Vagina (tissue), 2 donors: Measurements from ENCODE around the gene B4GALT7.
A peak's percentile ranks its signal among the peaks of the same experiment; 100 is the strongest.

Source experiments
- POLR2A ChIP-seq, 2 donors: fragments of 450-650 bp; IDR thresholded peaks; one replicate each; pipeline ENCODE4 v1.6.1; 2017; ENCODE audit warnings: antibody characterized with exemption in 2 of 2, mild to moderate bottlenecking in 2 of 2, moderate library complexity in 2 of 2
- POLR2AphosphoS5 ChIP-seq, 2 donors: sonication (generic); formaldehyde crosslinking; IDR thresholded peaks; one replicate each; pipeline ENCODE4 v1.9.0; 2017; ENCODE audit warnings: antibody characterized with exemption in 2 of 2, mild to moderate bottlenecking in 2 of 2, low read depth in 1 of 2; ENCODE audit not compliant: insufficient read depth in 1 of 2

GRCh38 chr5:177592010-177592834 is 7.7 kb upstream of the B4GALT7 start, which contains the start of gene TMED9:
- TF ChIP-seq POLR2A (IDR thresholded peaks at IDR 0.05) (peak in 1 of 2 donors; percentile 81), POLR2AphosphoS5 (IDR thresholded peaks at IDR 0.05; ENCODE audit: insufficient read depth in 1 of 2, low read depth in 1 of 2) (peak; percentile 15 to 87)
